AG04449 (cell line): Measurements from ENCODE around the gene ZNF483.
A peak's percentile ranks its signal among the peaks of the same experiment; 100 is the strongest.

Experiments
- CTCF ChIA-PET: fragments of 350-600 bp; formaldehyde crosslinking; extraction: SDS; loops from one replicate; lab custom pipeline; 2021; ENCODE audit warnings: antibody characterized with exemption; lab: Yijun Ruan, JAX
- POLR2A ChIA-PET: fragments of 400-600, 350-600 bp; formaldehyde crosslinking; extraction: SDS; loops from one replicate; lab custom pipeline; 2020; ENCODE audit warnings: antibody characterized with exemption, inconsistent platforms; lab: Yijun Ruan, JAX
- DNase-seq: peaks from one replicate; pipeline ENCODE4 v3.0.0-alpha.2; 2010; ENCODE audit warnings: low read depth, low spot score
- H3K4me3 ChIP-seq: 2 replicates; pipeline ENCODE4 v1.5.1; 2011; ENCODE audit warnings: low read depth, mild to moderate bottlenecking, control low read depth, low read length
- TF ChIP-seq, protein P1 (sequence below): IDR thresholded peaks from one replicate; pipeline ENCODE4 v1.5.1; 2011; ENCODE audit warnings: mild to moderate bottlenecking, moderate library complexity, low read length, control low read depth, inconsistent platforms; ENCODE audit not compliant: insufficient read depth; ENCODE audit errors: missing control alignments

The ZNF483 gene

DNA sequence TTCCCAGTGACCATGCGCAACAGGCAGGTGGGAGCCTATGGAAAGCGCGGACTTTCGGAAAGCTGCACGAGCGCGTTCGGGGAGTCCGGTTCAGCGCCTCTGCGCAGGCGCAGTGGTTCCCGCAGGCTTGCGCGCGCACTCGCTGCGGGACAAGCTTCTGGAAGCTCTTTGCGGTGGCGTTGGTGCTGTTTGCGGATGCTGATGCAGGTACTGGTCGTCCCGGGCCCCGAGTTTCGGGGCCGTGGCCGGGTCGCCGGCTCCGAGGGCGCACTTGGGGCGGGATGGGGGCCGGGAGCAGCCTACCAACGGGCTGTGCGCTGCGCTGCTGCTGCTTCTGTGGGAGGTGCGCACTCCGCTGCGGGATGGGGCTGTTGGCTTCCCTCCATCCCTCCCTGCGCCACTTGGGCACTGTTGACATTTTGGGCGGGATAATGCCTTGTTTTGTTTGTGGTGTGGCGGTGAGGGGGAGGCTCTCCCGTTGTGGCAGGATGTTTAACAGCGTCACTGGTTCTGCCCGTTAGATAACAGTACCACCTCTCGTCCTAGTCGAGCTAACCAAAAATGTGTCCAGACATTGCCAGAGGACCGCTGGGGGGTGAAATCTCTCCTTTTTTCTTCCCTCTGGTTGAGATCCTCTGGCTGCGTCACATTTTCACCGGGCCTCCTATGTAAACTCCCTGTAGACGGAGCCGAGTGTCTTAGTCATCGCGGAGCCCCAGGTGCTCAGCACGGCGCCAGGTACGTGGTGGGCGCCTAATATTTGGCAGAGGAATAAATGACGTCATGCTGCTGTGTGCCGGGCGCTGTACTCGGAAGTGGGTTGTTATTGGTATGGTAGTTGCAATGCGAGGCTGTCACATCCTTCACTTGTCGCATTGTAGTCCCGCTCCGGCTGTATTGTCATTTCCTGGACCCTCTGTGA lies at the start of gene ZNF483:
Gene ZNF483 (plus strand): TSS at position 124 of the 922 bp plus-strand sequence. CDS start 2,217 bp downstream, outside the sequence.
- TF ChIP-seq, protein P1, sequence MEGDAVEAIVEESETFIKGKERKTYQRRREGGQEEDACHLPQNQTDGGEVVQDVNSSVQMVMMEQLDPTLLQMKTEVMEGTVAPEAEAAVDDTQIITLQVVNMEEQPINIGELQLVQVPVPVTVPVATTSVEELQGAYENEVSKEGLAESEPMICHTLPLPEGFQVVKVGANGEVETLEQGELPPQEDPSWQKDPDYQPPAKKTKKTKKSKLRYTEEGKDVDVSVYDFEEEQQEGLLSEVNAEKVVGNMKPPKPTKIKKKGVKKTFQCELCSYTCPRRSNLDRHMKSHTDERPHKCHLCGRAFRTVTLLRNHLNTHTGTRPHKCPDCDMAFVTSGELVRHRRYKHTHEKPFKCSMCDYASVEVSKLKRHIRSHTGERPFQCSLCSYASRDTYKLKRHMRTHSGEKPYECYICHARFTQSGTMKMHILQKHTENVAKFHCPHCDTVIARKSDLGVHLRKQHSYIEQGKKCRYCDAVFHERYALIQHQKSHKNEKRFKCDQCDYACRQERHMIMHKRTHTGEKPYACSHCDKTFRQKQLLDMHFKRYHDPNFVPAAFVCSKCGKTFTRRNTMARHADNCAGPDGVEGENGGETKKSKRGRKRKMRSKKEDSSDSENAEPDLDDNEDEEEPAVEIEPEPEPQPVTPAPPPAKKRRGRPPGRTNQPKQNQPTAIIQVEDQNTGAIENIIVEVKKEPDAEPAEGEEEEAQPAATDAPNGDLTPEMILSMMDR, result no peak
- CTCF ChIA-PET, result no interaction called here
- H3K4me3 ChIP-seq, result peak within 1 kb of the TSS; percentile 79
- no peak for DNase-seq
- POLR2A ChIA-PET, result no interaction called here

DNA sequence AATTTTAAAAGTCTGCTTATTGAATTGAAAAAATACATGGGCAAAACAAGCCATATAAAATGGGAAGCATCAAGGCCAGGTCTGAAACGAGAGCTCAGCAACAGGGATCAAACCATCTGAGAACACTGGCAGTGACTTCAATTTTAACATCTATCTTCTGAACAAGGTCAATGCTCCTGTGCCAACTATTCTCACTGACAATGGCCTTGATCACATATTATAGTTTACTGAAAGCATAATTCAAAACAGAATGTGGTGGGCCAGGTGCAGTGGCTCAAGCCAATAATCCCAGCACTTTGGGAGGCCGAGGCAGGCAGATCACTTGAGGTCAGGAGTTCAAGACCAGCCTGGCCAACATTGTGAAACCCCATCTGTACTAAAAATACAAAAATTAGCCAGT lies 49.8 kb upstream of the ZNF483 start:
- CTCF ChIA-PET, result no interaction called here

DNA sequence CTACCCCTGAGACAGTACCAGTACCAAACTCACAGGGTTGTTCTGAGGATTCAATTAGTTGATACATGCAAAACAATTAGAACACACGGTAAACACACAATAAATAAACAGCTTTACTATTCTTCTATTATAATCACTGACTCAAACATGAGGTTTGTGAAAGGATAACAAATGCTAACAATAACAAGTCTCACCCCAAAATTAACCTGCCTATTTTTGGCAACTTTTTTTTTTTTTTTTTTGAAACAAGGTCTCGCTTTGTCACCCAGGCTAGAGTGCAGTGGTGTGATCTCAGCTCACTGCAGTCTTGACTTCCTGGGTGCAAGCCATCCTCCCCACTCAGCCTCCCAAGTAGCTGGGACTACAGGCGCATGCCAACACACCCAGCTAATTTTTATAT lies 47.3 kb upstream of the ZNF483 start:
- TF ChIP-seq, protein P1, result no peak
- no peak overlapping the region for H3K4me3 ChIP-seq
- POLR2A ChIA-PET, result no interaction called here
- CTCF ChIA-PET, result no interaction called here
- DNase-seq, result no peak

More for the DNA sequence above, 49.8 kb upstream of the ZNF483 start:
- TF ChIP-seq, protein P1, result no peak
- DNase-seq, result no peak
- no peak overlapping the region for H3K4me3 ChIP-seq
- POLR2A ChIA-PET, result no interaction called here

DNA sequence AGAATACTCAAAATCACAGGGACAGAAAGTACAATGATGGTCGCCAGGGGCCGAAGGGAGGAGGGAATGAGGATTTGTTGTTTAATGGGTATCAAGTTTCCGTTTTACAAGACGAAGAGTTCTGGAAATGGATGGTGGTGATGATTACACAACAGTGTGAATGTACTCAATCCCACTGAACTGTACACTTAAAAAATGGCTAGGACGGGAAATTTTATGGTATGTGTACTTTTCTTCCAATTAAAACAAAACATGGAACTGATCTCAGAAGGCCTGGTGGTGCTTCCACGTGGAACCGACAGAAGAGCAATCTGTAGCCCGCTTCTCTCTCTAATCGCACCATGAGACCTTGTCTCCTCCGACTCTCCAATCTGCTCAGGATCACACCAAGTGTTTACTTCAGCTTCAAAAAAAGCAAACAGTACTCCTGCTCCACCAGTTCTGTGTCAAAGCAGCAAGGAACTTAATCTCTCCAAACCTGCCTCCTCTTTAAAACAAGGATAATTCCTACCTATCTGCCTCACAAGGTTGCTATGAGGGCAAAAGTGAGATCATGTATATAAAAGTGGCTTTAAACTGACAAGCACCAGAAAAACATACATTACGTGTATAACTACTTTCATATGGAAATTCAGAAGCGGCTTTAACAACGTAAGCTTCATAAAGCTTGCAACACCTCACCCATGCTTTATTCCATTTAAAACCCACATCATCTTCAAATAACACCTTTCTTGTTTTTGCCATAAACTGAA lies 42.9 kb upstream of the ZNF483 start:
- POLR2A ChIA-PET, result interaction anchor here (0.5 kb wide), 1 partner anchor 18 kb away, joined by 3 read pairs; no protein-coding TSS in a partner anchor
- peak overlapping the region; percentile 89 for H3K4me3 ChIP-seq
- DNase-seq, result no peak
- CTCF ChIA-PET, result interaction anchor here (1.4 kb wide), 1 partner anchor 24 kb away, joined by 3 read pairs; no protein-coding TSS in a partner anchor
- TF ChIP-seq, protein P1, result no peak

DNA sequence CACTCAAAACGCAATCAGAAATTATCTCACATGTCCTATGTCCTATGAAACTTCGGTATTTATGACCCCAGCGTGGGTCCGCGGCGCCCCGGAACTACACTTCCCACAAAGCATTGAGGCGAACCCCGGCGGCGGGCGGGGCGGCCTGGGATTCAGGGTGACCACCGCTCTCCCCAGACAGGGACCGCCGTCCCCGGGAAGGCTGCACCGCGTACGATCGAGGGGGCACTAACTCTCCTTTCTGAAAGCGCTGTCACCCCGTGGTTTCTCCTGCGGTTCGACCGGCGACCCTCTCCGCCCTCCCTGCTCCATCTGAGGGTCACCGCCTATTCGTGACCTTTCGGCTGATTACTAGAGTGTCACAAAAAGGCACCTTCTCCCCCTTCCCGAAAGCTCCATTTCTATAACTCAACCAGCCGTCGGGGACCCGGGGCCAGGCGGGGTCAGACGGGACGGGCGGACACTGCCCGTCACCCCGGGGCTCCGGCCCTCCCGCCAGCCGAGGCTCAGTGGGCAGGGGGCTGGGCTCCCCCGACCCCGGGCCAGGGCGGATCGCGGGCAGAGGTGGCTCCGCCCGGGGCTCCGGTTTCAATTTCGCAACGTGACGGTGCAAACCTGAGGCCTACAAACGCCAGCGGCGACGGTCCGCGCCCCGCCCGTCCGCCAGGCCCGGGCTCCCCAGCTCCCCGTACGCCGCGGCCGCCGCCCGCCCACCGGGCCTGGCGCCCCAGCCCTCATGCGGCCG lies 42.1 kb upstream of the ZNF483 start:
- no peak for DNase-seq
- ChIA-PET POLR2A (no interaction called here), CTCF (interaction anchor here (0.8 to 1.4 kb wide), 2 partner anchors 12 to 25 kb away, joined by 3 read pairs; no protein-coding TSS in a partner anchor)
- peak overlapping the region; percentile 89 for H3K4me3 ChIP-seq
- TF ChIP-seq, protein P1, result no peak
